Suprapubic skin (tissue), 4 donors: ENCODE data around the gene RAP2B. TPM values are rescaled to one million over a fixed set of nuclear protein-coding genes. Genes with fewer than 3 reads are reported as not detected.
"Not testable (repeated sequence)": the region's sequence is repeated elsewhere in the genome, so short reads cannot be mapped to it uniquely, and the experiment has no call there.

Source experiments
- DNase-seq, 2 donors: peaks; one replicate each; pipeline ENCODE4 v3.0.0-alpha.2; 2019; ENCODE audit warnings: low spot score in 2 of 2
- H3K27ac ChIP-seq: fragments of 200-600 bp; sonication (generic); one replicate; pipeline ENCODE4 v1.5.1; 2019
- H3K27me3 ChIP-seq: fragments of 200-600 bp; sonication (generic); one replicate; pipeline ENCODE4 v1.5.1; 2019
- H3K36me3 ChIP-seq: fragments of 200-600 bp; sonication (generic); one replicate; pipeline ENCODE4 v1.5.1; 2019
- H3K4me1 ChIP-seq: fragments of 200-600 bp; sonication (generic); one replicate; pipeline ENCODE4 v1.5.1; 2019
- H3K4me3 ChIP-seq: fragments of 200-600 bp; sonication (generic); one replicate; pipeline ENCODE4 v1.5.1; 2019; ENCODE audit warnings: mild to moderate bottlenecking
- H3K9me3 ChIP-seq: fragments of 200-600 bp; sonication (generic); one replicate; pipeline ENCODE4 v1.5.1; 2019
- CTCF ChIP-seq, 2 donors: fragments of 200-600 bp in 1 of 2; fragments of 450-650 bp in 1 of 2; sonication (generic) in 1 of 2; IDR thresholded peaks; one replicate each; pipeline ENCODE4 v1.5.1; 2016 to 2019; ENCODE audit warnings: antibody characterized with exemption in 2 of 2, mild to moderate bottlenecking in 1 of 2, moderate library complexity in 1 of 2
- EP300 ChIP-seq: sonication (generic); formaldehyde crosslinking; IDR thresholded peaks from one replicate; pipeline ENCODE4 v1.6.1; 2017; ENCODE audit warnings: antibody characterized with exemption
- POLR2A ChIP-seq, 2 donors: fragments of 450-650 bp; IDR thresholded peaks; one replicate each; pipeline ENCODE4 v1.6.1; 2017; ENCODE audit warnings: antibody characterized with exemption in 2 of 2, mild to moderate bottlenecking in 2 of 2, moderate library complexity in 2 of 2
- POLR2AphosphoS5 ChIP-seq, 3 donors: sonication (generic); formaldehyde crosslinking; IDR thresholded peaks; one replicate each; pipeline ENCODE4 v1.6.1; 2017; ENCODE audit warnings: antibody characterized with exemption in 3 of 3
- WGBS: methylation state at CpG from one replicate; pipeline ENCODE4 v1.1.5; 2018; 5-methylcytosine and 5-hydroxymethylcytosine counted together
- total RNA-seq, 4 donors: library from RNA; depleted of rRNA; stranded (reverse); fragments of >200 nt; gene quantifications; one replicate each; pipeline ENCODE4 v1.1.0, GENCODE V29; 2016

The RAP2B gene
- total RNA-seq, 4 donors from 2014 or later: 13.8 to 27.4 (median 21.0) TPM

- 90% methylated on average over 6 of the region's 6 CpGs for WGBS
- H3K4me3 ChIP-seq: no peak overlapping the region
- H3K27ac ChIP-seq: no peak overlapping the region
- H3K36me3 ChIP-seq: peaks cover 7% of the 10 kb centered on the region
- no peaks in the 10 kb centered on the region for H3K27me3 ChIP-seq
- DNase-seq: no peak
- no peaks in the 10 kb centered on the region for H3K9me3 ChIP-seq
- TF ChIP-seq EP300 (no peak), CTCF (IDR thresholded peaks at IDR 0.05) (no peak), POLR2AphosphoS5 (IDR thresholded peaks at IDR 0.05) (no peak), POLR2A (IDR thresholded peaks at IDR 0.05) (no peak)
- peaks cover 6% of the 10 kb centered on the region for H3K4me1 ChIP-seq
These were observed 20.7 kb downstream of the RAP2B start for GRCh38 chr3:153182501-153183293.

- 71% methylated on average over 2 of the region's 2 CpGs for WGBS
- no peaks in the 10 kb centered on the region for H3K36me3 ChIP-seq
- no peaks in the 10 kb centered on the region for H3K4me1 ChIP-seq
- no peak for TF ChIP-seq CTCF (IDR thresholded peaks at IDR 0.05)
- TF ChIP-seq POLR2AphosphoS5 (IDR thresholded peaks at IDR 0.05): no peak
- TF ChIP-seq POLR2A (IDR thresholded peaks at IDR 0.05): no peak
- TF ChIP-seq EP300: no peak
- H3K4me3 ChIP-seq: no peak overlapping the region
- no peak overlapping the region for H3K27ac ChIP-seq
- no peaks in the 10 kb centered on the region for H3K9me3 ChIP-seq
- no peak for DNase-seq
- H3K27me3 ChIP-seq: no peaks in the 10 kb centered on the region
These were observed 28.9 kb downstream of the RAP2B start for GRCh38 chr3:153190923-153191322.

GRCh38 chr3:153192327-153192726, 30.3 kb downstream of the RAP2B start:
- H3K27ac ChIP-seq: no peak overlapping the region
- no peak overlapping the region for H3K4me3 ChIP-seq
- H3K9me3 ChIP-seq: no peaks in the 10 kb centered on the region
- no peaks in the 10 kb centered on the region for H3K27me3 ChIP-seq
- no peak for TF ChIP-seq POLR2AphosphoS5 (IDR thresholded peaks at IDR 0.05)
- TF ChIP-seq POLR2A (IDR thresholded peaks at IDR 0.05): no peak
- TF ChIP-seq EP300: no peak
- no peak for TF ChIP-seq CTCF (IDR thresholded peaks at IDR 0.05)
- H3K36me3 ChIP-seq: no peaks in the 10 kb centered on the region
- no peak for DNase-seq
- H3K4me1 ChIP-seq: no peaks in the 10 kb centered on the region

GRCh38 chr3:153193786-153194476, 31.9 kb downstream of the RAP2B start:
- WGBS: 96% methylated on average over 12 of the region's 12 CpGs
- H3K4me1 ChIP-seq, H3K4me3 ChIP-seq, H3K36me3 ChIP-seq, H3K27me3 ChIP-seq, H3K9me3 ChIP-seq, H3K27ac ChIP-seq, DNase-seq: not testable (repeated sequence)

GRCh38 chr3:153195349-153195879, 33.4 kb downstream of the RAP2B start:
- Histone ChIP-seq H3K9me3 (no peaks in the 10 kb centered on the region), H3K36me3 (no peaks in the 10 kb centered on the region), H3K4me3 (no peak overlapping the region), H3K27me3 (no peaks in the 10 kb centered on the region), H3K27ac (no peak overlapping the region), H3K4me1 (no peaks in the 10 kb centered on the region)
- DNase-seq: no peak
- TF ChIP-seq POLR2A (IDR thresholded peaks at IDR 0.05): no peak
- no peak for TF ChIP-seq POLR2AphosphoS5 (IDR thresholded peaks at IDR 0.05)
- no peak for TF ChIP-seq CTCF (IDR thresholded peaks at IDR 0.05)
- no peak for TF ChIP-seq EP300
- WGBS: 83% methylated on average over 5 of the region's 5 CpGs
